Activated naive CD4-positive, alpha-beta T cell (primary cell): ENCODE data around the gene OTOF.

Source experiments
- DNase-seq, 4 experiments: peaks; one replicate each; lab custom pipeline; 2025; lab: John Stamatoyannopoulos, UW

The OTOF gene

DNA sequence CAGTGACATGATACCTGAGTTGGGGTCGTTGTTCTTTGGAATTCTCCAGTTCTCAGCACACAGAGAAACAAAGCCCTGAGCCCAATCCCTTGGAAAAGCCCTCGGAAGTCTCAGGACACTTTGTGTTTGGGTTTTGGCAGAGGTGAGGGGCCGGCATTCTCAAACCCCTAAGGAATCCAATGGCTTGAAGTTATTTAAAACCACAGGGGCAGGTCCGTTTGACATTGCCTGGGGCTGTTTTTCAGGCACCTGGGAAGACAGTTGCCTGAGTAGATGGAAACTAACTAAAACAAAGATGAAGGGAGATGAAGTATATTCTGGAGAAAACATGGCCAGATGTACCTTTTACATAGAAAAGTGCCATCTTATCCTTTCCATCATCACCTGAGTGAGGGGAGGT, 22.5 kb upstream of the OTOF start:
- no peak for DNase-seq

- no peak for DNase-seq
Observed at GRCh38 chr2:26495705-26496297, 17.9 kb upstream of the OTOF start.

GRCh38 chr2:26494891-26495290, 17.0 kb upstream of the OTOF start:
- DNase-seq: no peak

DNA sequence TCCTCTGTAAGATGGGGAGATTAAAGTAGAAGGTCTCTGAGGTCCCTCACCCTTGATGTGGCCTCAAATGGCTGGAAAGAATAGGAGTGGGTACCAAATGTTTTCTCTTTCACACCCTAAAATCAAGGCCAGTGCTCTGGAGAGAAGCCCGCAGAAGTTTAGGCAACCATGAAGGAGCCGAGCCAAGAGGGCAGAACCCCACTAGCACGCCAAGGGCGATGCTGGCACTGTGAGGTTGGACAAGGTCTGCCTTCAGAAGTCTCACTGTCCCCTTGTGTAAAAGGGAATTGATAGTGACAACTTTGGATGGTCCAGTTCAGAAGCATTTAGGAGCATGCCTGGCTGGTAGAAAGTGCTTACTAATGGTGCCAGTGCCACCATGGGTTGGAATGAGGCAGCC, 16.3 kb upstream of the OTOF start:
- DNase-seq: no peak

DNA sequence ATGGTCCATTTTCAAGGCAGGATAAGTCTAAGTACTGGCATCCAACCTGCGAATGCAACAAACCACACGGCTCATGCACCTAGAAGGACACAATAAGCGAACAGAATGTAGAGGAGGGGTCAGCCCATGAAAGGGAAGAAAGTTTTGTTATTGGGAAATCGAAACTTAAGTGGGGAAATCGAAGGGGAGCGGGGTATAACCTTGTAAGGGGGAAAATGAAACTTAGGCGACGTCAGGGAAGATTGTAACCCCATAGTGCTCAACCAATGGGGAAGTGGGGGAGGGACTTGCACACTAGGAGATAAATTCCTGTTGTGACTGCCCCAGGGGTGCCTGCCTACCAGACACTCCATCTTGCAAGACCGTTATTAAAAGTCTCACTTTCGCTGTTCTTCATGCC, 15.6 kb upstream of the OTOF start:
- no peak for DNase-seq

GRCh38 chr2:26492749-26493515, 15.0 kb upstream of the OTOF start:
- no peak for DNase-seq

GRCh38 chr2:26491563-26492167, 13.7 kb upstream of the OTOF start:
- no peak for DNase-seq

DNA sequence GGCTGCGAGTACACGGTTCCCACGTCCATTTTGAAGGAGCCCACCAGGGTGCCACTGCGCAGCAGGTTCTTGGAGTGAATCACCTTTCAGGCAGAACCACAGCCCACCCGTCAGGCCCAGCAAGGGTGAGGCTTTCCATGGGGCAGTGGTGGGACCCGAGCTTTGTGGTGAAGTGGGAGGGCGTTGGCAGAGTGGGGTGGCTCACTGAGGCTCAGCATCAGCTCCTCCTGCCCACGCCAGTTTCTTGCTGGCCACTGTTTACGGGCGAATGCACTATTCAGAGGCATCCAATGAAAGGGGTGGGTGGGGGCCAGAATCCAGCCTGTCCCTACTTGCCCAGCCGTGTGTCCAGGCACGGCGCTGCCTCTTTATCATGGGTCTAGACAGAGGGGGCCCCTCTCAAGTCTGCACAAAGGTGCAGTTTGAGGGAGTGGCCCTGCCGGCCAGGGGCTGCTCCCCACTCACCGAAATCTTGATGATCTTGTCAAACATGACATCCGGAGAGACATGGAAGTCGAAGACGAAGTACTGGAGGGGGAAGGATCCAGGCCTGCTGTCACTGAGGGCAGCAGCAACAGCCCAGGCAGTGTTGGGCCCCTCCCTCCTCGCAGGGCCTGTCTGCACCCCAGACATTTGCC, 11.4 kb upstream of the OTOF start:
- no peak for DNase-seq

GRCh38 chr2:26488463-26489212, 10.7 kb upstream of the OTOF start:
- no peak for DNase-seq

DNA sequence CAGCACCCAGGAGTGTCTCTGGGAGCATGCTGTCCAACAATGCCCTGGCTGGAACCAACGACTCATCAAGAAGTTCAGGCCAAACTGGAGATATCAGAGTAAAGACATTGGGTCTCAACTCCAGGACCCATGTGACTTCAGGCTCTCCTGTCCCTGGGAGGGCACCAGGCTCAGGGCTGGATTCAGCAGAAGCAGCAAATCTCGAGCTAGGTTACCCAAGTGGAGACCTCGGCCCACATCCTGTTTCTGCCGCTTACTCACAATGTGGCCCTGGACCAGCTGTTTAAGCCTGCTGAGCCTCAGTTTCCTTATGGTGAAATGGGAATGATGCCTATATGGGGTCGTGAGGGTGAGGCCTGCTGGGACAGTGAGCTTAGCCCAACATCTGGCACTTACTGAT, 9.3 kb upstream of the OTOF start:
- no peak for DNase-seq

DNA sequence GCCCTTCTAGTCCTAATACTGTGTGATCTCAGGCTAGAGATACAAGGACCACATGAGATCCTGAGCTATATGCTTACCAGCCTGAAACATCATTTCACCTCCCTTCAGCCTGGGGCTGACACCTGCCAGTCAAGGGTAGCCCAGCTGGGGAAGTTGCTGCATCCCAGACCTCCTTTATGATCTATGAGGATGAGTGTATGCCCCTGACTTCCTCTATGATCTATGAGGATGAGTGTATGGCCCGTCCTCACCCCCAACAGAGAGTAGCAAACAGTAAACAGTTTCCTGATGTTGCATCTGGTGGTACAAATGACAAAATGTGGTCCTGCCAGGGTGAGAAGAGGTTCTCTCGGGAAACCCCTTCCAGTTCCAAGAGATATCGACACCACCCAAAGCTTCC, 8.9 kb upstream of the OTOF start:
- no peak for DNase-seq

GRCh38 chr2:26485725-26486418, 7.9 kb upstream of the OTOF start:
- DNase-seq: no peak

GRCh38 chr2:26485099-26485498, 7.2 kb upstream of the OTOF start:
- DNase-seq: no peak

- no peak for DNase-seq
Observed at GRCh38 chr2:26484579-26484978, 6.7 kb upstream of the OTOF start.

- no peak for DNase-seq
Observed at GRCh38 chr2:26483957-26484565, 6.1 kb upstream of the OTOF start.

GRCh38 chr2:26483516-26483915, 5.6 kb upstream of the OTOF start:
- no peak for DNase-seq

- no peak for DNase-seq
Observed at GRCh38 chr2:26483027-26483326, 5.1 kb upstream of the OTOF start.

DNA sequence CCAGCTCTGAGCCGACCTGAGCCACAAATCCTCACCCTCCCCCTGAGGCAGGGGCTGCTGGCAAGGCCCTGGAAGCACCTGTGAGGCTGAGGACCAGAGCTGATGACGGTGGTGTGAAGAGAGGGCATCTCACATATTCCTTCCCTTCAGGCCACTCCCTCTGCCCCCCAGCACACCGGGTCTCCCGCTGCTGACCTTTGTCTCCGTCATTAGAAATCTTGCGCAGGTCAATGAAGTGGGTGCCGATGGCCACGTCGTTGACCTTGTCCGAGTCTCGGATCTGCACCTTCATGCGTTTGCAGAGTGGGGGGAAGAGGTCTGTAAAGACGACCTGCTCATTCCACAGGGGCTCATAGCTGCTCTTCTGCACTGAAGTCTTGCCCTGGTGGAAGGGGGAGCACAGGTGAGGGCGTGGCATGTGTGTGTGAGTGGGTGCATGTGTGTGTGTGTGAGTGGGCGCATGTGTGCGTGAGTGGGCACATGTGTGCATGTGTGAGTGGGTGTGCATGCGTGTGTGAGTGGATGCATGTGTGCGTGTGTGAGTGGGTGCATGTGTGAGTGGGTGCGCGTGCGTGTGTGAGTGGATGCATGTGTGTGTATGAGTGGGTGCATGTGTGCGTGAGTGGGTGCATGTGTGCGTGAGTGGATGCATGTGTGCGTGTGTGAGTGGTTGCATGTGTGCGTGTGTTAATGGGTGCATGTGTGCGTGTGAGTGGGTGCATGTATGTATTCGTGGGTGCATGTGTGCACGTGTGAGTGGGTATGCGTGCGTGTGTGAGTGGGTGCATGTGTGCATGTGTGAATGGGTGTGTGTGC, 4.5 kb upstream of the OTOF start:
- DNase-seq: no peak

GRCh38 chr2:26481706-26482105, 3.8 kb upstream of the OTOF start:
- no peak for DNase-seq

DNA sequence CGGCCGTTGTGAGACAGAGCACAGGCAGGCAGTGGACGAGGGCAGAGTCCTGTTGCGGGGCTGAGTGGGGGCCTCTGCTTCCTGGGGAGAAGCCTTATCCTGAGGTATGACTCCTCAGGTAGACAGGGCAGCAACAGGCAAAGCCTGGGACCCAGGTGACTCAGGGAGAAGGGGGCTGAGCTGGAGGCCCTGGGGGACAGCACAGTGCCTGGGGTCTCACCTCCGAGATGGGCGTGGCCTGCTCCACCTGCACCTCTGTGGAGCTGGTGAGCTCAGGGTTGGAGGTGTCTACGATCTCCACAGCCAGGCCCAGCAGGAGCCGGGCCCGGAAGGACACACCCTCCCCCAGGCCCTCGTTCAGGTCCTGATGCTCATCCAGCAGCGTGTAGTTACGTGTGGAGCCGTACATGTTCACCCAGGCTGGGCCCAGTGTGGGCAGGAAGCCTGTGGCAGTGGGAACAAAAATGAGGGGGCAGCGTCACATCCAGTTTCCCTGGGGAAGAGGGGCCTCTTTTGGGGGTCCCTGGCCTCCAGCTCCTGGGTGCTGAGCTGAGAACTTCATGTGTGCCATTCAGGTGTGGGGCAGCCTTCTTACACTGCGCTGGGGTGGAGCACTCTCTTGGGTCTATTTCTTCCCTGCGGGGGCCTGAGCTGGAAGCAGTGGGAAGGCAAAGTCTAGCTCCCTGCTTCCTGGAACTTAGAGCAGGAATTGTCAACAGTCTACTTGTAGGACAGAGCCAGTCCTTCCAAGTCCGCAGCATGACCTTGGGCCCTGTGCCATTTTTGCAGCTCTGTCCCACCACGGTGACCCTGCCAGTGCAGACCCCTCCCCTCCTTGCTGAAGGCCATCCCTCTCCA, 2.9 kb upstream of the OTOF start:
- DNase-seq: no peak
